Forelimb muscle (tissue), 1 donor: ENCODE data around the gene SCN10A. TPM values are rescaled to one million over a fixed set of nuclear protein-coding genes. Genes with fewer than 3 reads are reported as not detected.

Experiments
- DNase-seq: peaks from one replicate; pipeline ENCODE4 v3.0.0-alpha.2; 2013; ENCODE audit warnings: low read depth
- polyA plus RNA-seq: library from polyadenylated mRNA; unstranded; fragments of 120-200 nt; gene quantifications from one replicate; pipeline ENCODE4 v1.2.1, GENCODE V29; 2013; ENCODE audit not compliant: insufficient read length

SCN10A gene
- polyA plus RNA-seq, result not detected

GRCh38 chr3:38816026-38816425 lies at the start of gene SCN10A:
Gene SCN10A (minus strand): TSS chr3:38816217. CDS start chr3:38794010, 22,207 bp downstream.
- DNase-seq, result no peak

- no peak for DNase-seq
Observed at GRCh38 chr3:38853011-38853410, 37.0 kb upstream of the SCN10A start.

DNA sequence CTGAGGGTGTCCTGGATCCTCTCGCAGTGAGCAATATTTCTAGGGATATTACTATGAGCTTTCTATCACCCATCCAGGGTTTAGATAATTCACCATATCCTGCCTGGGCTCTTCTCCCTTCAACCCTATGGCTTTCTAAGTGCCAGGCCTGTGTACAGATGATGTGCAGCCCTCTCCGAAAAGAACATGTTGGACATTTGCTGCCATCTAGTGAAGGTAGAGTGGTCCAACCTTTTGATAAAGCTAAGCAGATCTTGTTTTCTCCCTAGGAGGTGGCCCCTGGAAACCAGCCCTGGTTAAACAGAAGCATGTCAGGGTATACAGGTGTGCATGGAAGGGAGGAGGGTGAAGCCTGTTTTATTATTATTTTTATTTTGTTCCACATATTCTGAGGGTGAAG lies 27.9 kb upstream of the SCN10A start:
- DNase-seq, result no peak

- no peak for DNase-seq
Observed at GRCh38 chr3:38842266-38842965, 26.4 kb upstream of the SCN10A start.

- no peak for DNase-seq
Observed at GRCh38 chr3:38840987-38841386, 25.0 kb upstream of the SCN10A start.

- DNase-seq, result no peak
Observed at GRCh38 chr3:38837358-38837757, 21.3 kb upstream of the SCN10A start.

GRCh38 chr3:38836561-38836960 lies 20.5 kb upstream of the SCN10A start:
- no peak for DNase-seq

DNA sequence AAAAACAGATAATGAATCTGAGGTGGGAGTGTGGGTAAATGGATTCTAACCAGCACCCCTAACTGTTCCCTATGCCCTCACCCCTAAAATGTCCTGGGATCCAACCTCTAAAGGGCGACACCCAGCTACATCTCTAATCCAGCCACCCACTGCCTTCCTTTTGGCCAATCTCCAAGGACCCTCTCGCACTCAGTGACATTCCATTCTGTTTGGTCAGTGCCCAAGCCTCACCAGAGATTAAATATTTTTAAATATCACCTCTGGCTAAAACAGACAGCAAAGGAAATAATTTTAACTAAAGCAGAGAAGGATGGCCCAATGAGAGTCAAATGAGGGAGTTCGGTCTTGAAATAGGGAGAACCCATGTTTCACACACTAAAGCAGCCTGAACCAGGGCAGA lies 19.9 kb upstream of the SCN10A start:
- DNase-seq, result no peak

DNA sequence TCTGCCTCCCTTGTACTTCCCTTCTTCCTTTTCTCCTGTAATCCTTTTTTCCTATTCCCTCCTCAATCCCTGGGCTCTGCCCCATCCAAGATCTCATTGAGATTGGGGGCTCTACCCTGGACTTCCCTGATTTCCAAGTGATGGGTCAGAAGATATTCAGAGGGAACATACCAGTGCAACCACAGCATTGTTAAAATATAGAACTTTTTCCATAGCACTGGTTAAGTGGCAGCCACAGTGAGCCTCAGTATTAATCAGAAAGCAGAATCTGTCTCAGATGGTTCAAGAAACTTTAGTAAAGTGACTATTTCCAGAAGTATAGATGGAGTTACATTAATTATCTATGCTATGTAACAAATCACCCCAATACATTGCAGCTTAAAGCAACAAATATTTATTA lies 18.7 kb upstream of the SCN10A start:
- no peak for DNase-seq

- DNase-seq, result no peak
Observed at GRCh38 chr3:38834110-38834509, 18.1 kb upstream of the SCN10A start.

DNA sequence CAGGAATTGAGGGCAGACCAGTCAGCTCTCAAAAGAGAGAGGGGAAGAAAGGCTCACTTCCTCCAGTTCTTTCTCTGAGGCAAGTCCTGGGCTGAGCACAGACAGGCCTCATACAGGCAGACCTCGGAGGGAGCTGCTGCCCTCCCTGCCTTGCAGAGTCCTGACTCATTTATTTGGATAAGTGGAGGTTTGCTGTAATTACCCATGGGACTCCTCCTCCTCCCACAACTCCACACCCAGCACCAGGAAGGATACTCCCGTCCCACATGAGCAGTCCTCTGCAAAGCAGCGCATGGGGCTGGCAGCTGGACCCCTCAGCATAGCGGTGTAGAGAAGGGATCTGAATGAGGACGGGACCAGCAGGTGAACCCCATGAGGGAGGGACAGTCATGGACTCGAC lies 13.4 kb upstream of the SCN10A start:
- DNase-seq, result no peak

- DNase-seq, result no peak
Observed at GRCh38 chr3:38828681-38829080, 12.7 kb upstream of the SCN10A start.

DNA sequence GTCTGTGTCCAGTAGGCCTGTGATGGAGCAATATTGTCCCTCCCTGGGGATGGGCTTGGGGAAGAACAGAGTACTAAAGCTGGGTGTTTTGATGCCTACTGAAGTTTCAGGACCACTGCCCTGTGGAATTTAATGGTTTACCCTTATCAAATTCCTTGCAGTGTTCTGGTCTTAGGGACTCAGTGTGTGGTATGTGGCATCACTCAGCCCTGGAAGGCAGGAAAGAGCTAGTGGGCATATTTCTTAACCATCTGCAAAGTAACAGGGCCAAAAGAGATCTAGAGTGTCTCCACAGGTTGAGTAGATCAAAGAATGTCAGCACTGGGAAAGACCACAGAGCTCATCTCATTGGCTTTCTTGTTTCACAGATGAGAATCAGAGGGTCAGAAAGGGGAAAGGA lies 11.8 kb upstream of the SCN10A start:
- DNase-seq, result no peak

DNA sequence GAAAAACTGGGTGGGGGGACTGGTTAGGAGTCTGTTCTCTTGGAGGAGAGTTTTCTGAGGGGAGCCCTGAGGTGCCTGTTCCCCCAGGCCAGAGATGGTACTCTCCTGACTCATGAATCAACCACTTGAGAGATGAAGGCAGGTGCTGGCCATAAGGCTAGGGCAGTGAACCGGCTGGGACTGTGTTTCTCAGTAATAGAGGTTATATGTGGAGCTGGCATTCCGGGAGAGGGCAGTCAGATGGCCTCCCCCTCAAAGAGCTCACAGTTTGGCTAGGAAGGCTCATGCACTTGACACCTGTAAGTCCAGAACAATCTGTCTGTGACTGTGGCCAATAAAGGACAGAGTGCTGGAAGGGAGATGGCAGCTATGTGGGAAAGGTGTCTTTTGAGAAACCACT lies 10.0 kb upstream of the SCN10A start:
- no peak for DNase-seq

DNA sequence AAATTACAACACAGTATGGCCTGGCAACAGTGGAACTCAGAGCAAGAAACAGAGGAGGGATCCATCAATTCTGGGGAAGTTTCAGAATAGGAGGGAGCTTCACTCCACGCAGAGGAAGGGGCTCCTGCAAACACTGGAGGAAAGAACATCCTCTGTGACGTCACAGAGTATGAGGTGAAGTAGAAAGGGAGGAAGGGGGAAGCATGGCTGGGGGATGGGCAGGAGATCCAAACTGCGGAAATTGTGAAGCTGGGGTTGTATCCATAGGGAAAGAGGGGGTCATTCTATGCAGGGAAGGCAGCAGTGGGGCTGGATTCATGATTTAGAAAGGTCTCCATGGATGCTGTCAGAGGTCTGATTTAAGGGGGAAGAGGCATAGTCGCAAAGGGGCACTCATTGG lies 8.3 kb upstream of the SCN10A start:
- DNase-seq, result no peak

DNA sequence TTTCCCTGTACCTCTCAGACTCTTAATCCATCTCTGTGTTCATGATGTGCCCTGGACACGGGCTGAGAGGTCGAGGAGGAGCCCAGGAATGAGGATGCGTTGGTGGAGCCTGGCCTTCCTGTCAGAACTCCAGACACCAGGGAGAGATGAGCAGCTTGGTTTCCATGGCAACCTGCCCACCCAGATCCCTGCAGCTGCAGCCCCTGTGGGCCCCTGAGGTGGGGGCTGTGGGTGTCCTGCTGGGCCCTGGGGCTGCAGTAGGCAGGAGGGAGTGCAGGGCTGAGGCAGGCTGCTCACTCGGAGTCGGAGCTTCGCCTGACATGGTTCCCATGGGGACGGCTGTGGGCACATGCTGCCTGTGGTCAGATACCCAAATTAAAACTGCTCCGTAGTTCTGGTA lies 7.7 kb upstream of the SCN10A start:
- no peak for DNase-seq

DNA sequence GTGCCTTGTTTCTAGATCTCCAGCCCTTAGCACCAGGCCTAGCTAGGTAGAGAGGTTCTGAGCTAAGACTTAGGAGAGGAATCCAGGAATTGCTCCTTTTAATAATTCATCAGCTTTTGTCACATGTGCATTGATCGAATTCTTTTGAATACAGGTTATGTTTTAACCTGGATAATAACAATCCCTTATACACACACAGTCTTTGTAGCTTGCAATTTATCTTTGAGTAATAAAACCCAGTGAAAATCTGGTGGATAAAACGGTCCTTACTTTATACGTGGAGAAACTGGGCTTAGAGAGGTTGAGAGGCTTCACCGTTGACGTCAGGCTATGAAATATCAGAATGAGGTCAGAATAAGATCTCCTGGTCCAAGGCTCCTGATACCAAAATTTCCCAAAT lies 7.2 kb upstream of the SCN10A start:
- no peak for DNase-seq

DNA sequence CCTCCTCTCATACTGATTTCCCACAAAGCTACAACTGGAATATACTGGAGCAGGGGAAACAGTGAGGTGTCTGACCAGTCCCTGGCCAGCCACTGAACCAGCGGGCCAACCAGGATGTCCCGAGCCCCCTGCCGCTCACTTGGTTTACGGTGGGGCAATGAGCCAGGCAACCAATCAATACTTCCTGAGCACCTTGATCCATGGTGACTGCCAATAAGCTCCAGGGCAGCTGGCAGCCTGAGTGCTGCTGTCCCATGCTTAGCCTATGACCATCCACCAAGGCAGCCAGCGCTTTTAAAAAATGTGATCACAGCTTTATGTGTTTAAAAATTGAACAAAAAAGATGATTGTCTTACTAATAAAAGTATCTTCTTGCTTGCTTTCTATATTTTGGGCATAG lies 4.2 kb downstream of the SCN10A start:
- no peak for DNase-seq

DNA sequence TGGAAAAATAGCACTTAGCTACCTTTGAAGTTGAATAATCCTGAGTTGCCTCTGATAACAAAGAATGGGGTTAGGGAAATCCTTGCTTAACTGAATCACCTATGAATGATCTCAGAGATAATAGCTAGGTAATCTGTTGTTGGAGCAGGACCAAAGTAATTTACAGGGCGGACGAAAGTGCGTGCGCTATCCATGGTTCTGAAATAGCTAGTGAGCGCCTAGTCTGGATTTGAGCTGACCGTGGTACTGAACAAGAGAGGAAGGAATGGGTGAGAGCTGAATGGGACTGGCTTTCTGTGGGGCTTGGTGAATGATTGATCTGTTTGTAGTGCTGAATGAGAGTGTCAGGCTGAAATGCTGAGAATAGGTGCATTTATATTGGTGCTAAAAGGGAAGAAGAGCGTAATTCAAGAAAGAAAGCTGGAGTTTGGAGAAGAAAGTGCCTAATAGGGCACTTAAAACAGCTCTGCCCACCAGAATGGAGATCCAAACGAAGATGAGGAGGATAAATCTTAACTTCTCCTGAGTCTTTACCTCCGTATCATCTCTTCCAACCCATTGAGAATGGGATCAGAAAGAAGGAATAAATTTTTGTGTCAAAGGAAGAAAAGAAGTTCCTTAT lies 10.1 kb downstream of the SCN10A start:
- DNase-seq, result no peak

- no peak for DNase-seq
Observed at GRCh38 chr3:38805004-38805403, 11.0 kb downstream of the SCN10A start.

DNA sequence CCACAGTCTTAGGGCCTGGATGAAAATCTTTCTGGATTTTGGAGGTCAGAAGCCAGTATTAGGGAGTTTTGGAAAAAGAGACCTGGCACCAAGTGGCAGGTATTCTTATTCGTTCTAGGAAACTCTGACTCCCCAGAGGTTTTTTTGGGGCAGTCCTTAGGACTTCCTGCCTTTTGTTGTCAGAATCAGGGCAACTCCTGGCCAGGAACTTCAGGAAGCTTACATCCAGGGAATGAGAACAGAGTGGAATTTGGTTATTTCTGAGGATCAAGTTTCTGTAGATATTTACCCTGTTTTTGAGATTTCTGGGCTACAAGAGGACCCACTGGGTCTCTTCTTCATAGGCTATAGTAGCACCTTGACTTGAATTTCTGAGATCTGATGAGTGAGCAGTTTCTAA lies 15.5 kb downstream of the SCN10A start:
- DNase-seq, result no peak

GRCh38 chr3:38793721-38794120 lies 22.3 kb downstream of the SCN10A start:
- no peak for DNase-seq

GRCh38 chr3:38792983-38793382 lies 23.0 kb downstream of the SCN10A start:
- DNase-seq, result no peak

GRCh38 chr3:38782148-38782547 lies 33.9 kb downstream of the SCN10A start:
- no peak for DNase-seq
